PFSK-1 (cell line): ENCODE measurements around the gene PGGT1B.

Experiments used
- POLR2AphosphoS5 ChIP-seq: IDR thresholded peaks from 2 replicates; pipeline ENCODE4 v1.6.1; 2012; ENCODE audit warnings: low read depth, mild to moderate bottlenecking, control low read depth, low read length, moderate library complexity
- TAF1 ChIP-seq: IDR thresholded peaks from 2 replicates; pipeline ENCODE4 v1.6.1; 2012; ENCODE audit warnings: low read length, control low read depth, borderline replicate concordance; ENCODE audit not compliant: insufficient read depth

GRCh38 chr5:115181757-115182156 lies 80.9 kb downstream of the PGGT1B start:
- TF ChIP-seq POLR2AphosphoS5 (no peak), TAF1 (no peak)
